CD14-positive monocyte (primary cell): ENCODE measurements around the gene ACBD3. TPM values are rescaled to one million over a fixed set of nuclear protein-coding genes. Genes with fewer than 3 reads are reported as not detected.

Source experiments
- DNase-seq, 3 donors: peaks; one replicate each; pipeline ENCODE4 v3.0.0-alpha.2; 2011 to 2022
- H2AFZ ChIP-seq: 2 replicates; pipeline ENCODE4 v1.6.0; 2012; ENCODE audit warnings: mild to moderate bottlenecking, low read depth, low read length, inconsistent platforms; ENCODE audit not compliant: insufficient read depth, poor library complexity, severe bottlenecking
- H3K27ac ChIP-seq, 2 donors: 1 replicate in 1 of 2; 2 replicates in 1 of 2; pipeline ENCODE4 v1.5.1; 2012 to 2013; ENCODE audit warnings: low read length in 2 of 2, control low read depth in 1 of 2, inconsistent platforms in 1 of 2, low read depth in 1 of 2, mild to moderate bottlenecking in 1 of 2
- H3K27me3 ChIP-seq, 2 donors: one replicate each; pipeline versions ENCODE4 v1.6.0 to v1.6.1; 2011 to 2013; ENCODE audit warnings: low read length in 2 of 2; ENCODE audit not compliant: control insufficient read depth in 2 of 2, insufficient read depth in 2 of 2
- H3K36me3 ChIP-seq, 2 donors: replicated peaks in 1 of 2; 1 replicate in 1 of 2; 2 replicates in 1 of 2; pipeline versions ENCODE4 v1.5.1 to v1.6.1; 2012 to 2013; ENCODE audit warnings: low read length in 2 of 2, control low read depth in 1 of 2, inconsistent platforms in 1 of 2, mild to moderate bottlenecking in 1 of 2; ENCODE audit not compliant: insufficient read depth in 2 of 2, control insufficient read depth in 1 of 2
- H3K4me1 ChIP-seq, 2 donors: 1 replicate in 1 of 2; 2 replicates in 1 of 2; pipeline versions ENCODE4 v1.5.1 to v1.6.1; 2012 to 2013; ENCODE audit warnings: low read length in 2 of 2, control low read depth in 1 of 2, inconsistent platforms in 1 of 2, mild to moderate bottlenecking in 1 of 2, moderate library complexity in 1 of 2; ENCODE audit not compliant: insufficient read depth in 2 of 2, control insufficient read depth in 1 of 2
- H3K4me2 ChIP-seq: replicated peaks from 2 replicates; pipeline ENCODE3; 2012; ENCODE audit warnings: low read length, moderate library complexity, mild to moderate bottlenecking; ENCODE audit not compliant: poor library complexity, severe bottlenecking; ENCODE audit errors: extremely low read depth
- H3K4me3 ChIP-seq, 3 experiments: fragments of 200-600 bp in 1 of 3; sonication (generic) in 1 of 3; replicated peaks in 1 of 3; 1 replicate in 2 of 3; 2 replicates in 1 of 3; pipeline ENCODE4 v1.5.1; 2011 to 2013; ENCODE audit warnings: low read length in 3 of 3, mild to moderate bottlenecking in 3 of 3, control low read depth in 2 of 3, low read depth in 2 of 3, inconsistent platforms in 1 of 3, moderate library complexity in 1 of 3
- H3K79me2 ChIP-seq: 2 replicates; pipeline ENCODE4 v1.6.0; 2012; ENCODE audit warnings: mild to moderate bottlenecking, control low read depth, inconsistent platforms, low read length, moderate library complexity; ENCODE audit not compliant: insufficient read depth
- H3K9ac ChIP-seq: 2 replicates; pipeline ENCODE4 v1.6.0; 2017; ENCODE audit warnings: low read length, mild to moderate bottlenecking; ENCODE audit not compliant: insufficient read depth, poor library complexity, severe bottlenecking
- H3K9me3 ChIP-seq, 2 donors: replicated peaks in 1 of 2; 1 replicate in 1 of 2; 2 replicates in 1 of 2; pipeline versions ENCODE4 v1.5.1 to v1.6.1; 2012 to 2013; ENCODE audit warnings: low read length in 2 of 2, control low read depth in 1 of 2; ENCODE audit not compliant: control insufficient read depth in 1 of 2, insufficient read depth in 1 of 2
- H4K20me1 ChIP-seq: 2 replicates; pipeline ENCODE4 v1.6.0; 2012; ENCODE audit warnings: mild to moderate bottlenecking, low read length, control low read depth, moderate library complexity; ENCODE audit not compliant: insufficient read depth
- H3K27ac Mint-ChIP-seq, 7 donors: one replicate each; pipeline ENCODE4 v1.8.0; 2020; ENCODE audit warnings: mild to moderate bottlenecking in 7 of 7, mixed read lengths in 7 of 7, moderate library complexity in 6 of 7, inconsistent platforms in 2 of 7
- H3K27me3 Mint-ChIP-seq, 3 donors: one replicate each; pipeline ENCODE4 v1.8.0; 2021 to 2022; ENCODE audit warnings: low read depth in 3 of 3, mild to moderate bottlenecking in 3 of 3, mixed read lengths in 3 of 3, moderate library complexity in 3 of 3, inconsistent platforms in 1 of 3
- H3K36me3 Mint-ChIP-seq, 2 donors: one replicate each; pipeline ENCODE4 v1.8.0; 2020; ENCODE audit warnings: mixed read lengths in 2 of 2, inconsistent platforms in 1 of 2, mild to moderate bottlenecking in 1 of 2
- H3K4me1 Mint-ChIP-seq: one replicate; pipeline ENCODE4 v1.8.0; 2020; ENCODE audit warnings: mild to moderate bottlenecking, mixed read lengths
- H3K4me3 Mint-ChIP-seq, 2 donors: one replicate each; pipeline ENCODE4 v1.8.0; 2020; ENCODE audit warnings: mild to moderate bottlenecking in 2 of 2, mixed read lengths in 2 of 2, moderate library complexity in 1 of 2
- H3K9me3 Mint-ChIP-seq, 7 donors: one replicate each; pipeline ENCODE4 v1.8.0; 2020 to 2022; ENCODE audit warnings: mixed read lengths in 7 of 7, mild to moderate bottlenecking in 6 of 7, moderate library complexity in 6 of 7, inconsistent platforms in 2 of 7
- CTCF ChIP-seq: fragments of 200-600 bp; IDR thresholded peaks from one replicate; pipeline ENCODE4 v1.8.0; 2022; ENCODE audit warnings: antibody characterized with exemption, mild to moderate bottlenecking
- WGBS: methylation state at CpG from one replicate; pipeline ENCODE4 v1.1.5; 2013; ENCODE audit warnings: missing lambda C conversion rate; ENCODE audit not compliant: insufficient coverage; 5-methylcytosine and 5-hydroxymethylcytosine counted together
- intact Hi-C, 2 donors: fragments of 100-400 bp; cut with micrococcal nuclease; formaldehyde crosslinking; loops; one replicate each; pipeline versions ENCODE4 v1.15.0 to v1.15.1; 2023
- polyA plus RNA-seq, 3 donors: library from polyadenylated mRNA; depleted of rRNA in 1 of 3; unstranded in 2 of 3; stranded (reverse) in 1 of 3; fragments of 300-500 nt in 2 of 3; fragments of >200 nt in 1 of 3; fragmentation: Illumina TruSeq in 2 of 3; gene quantifications; 1 replicate in 2 of 3; 2 replicates in 1 of 3; pipeline ENCODE4 v1.2.3, GENCODE V29; 2012 to 2021

The ACBD3 gene
- polyA plus RNA-seq, 3 donors = 7.0 to 16.3 (median 11.4) TPM

GRCh38 chr1:226118357-226118756 lies 68.2 kb downstream of the ACBD3 start:
- Mint-ChIP-seq H3K4me3 (no peak overlapping the region), H3K4me1 (peaks cover 11% of the 10 kb centered on the region), H3K9me3 (peaks cover 0 to 8% (median 0%) of the 10 kb centered on the region in 7 donors), H3K27ac (no peak overlapping the region), H3K36me3 (peaks cover 0 to 4% of the 10 kb centered on the region in 2 donors), H3K27me3 (peaks cover 19 to 22% (median 20%) of the 10 kb centered on the region in 3 donors)
- Histone ChIP-seq H3K4me3 (no peak overlapping the region), H3K9me3 (no peaks in the 10 kb centered on the region), H3K36me3 (no peaks in the 10 kb centered on the region), H4K20me1 (no peaks in the 10 kb centered on the region), H2AFZ (no peak overlapping the region), H3K27me3 (peaks cover 0 to 20% of the 10 kb centered on the region in 2 donors), H3K27ac (no peak overlapping the region), H3K4me1 (peaks cover 9 to 21% of the 10 kb centered on the region in 2 donors), H3K9ac (no peak overlapping the region), H3K4me2 (no peak overlapping the region), H3K79me2 (no peaks in the 10 kb centered on the region)
- no peak for DNase-seq
- TF ChIP-seq CTCF = no peak
- intact Hi-C loops = loop anchor here in 1 of 2 donors (10.0 kb wide), 1 partner anchor 414 kb away; no protein-coding TSS in a partner anchor
- 100% methylated on average over 2 of the region's 4 CpGs for WGBS

GRCh38 chr1:226117330-226117729 lies 69.2 kb downstream of the ACBD3 start:
- Mint-ChIP-seq H3K9me3 (peaks cover 0 to 5% (median 0%) of the 10 kb centered on the region in 7 donors), H3K4me1 (peaks cover 5% of the 10 kb centered on the region), H3K36me3 (no peaks in the 10 kb centered on the region), H3K27me3 (peaks cover 10 to 14% (median 13%) of the 10 kb centered on the region in 3 donors), H3K27ac (peak overlapping the region in 1 of 7 donors; percentile 6), H3K4me3 (no peak overlapping the region)
- H3K9me3 ChIP-seq = no peaks in the 10 kb centered on the region
- no peaks in the 10 kb centered on the region for H3K79me2 ChIP-seq
- no peaks in the 10 kb centered on the region for H4K20me1 ChIP-seq
- 60% methylated on average over 1 of the region's 6 CpGs for WGBS
- no peak for TF ChIP-seq CTCF
- H3K27ac ChIP-seq = no peak overlapping the region
- peaks cover 4 to 13% of the 10 kb centered on the region in 2 donors for H3K4me1 ChIP-seq
- H3K36me3 ChIP-seq = no peaks in the 10 kb centered on the region
- DNase-seq = no peak
- no peak overlapping the region for H3K4me3 ChIP-seq
- intact Hi-C loops = loop anchor here in 1 of 2 donors (10.0 kb wide), 1 partner anchor 413 kb away; no protein-coding TSS in a partner anchor
- no peak overlapping the region for H2AFZ ChIP-seq
- no peak overlapping the region for H3K9ac ChIP-seq
- no peak overlapping the region for H3K4me2 ChIP-seq
- H3K27me3 ChIP-seq = peaks cover 0 to 10% of the 10 kb centered on the region in 2 donors
